HG03045 (cell line): ENCODE results near the gene DHX32.

Experiments
- ATAC-seq: cut with Tn5 transposase; IDR thresholded peaks from one replicate; pipeline ENCODE4 v1.9.1; 2021; ENCODE audit warnings: mild to moderate bottlenecking, moderate library complexity; ENCODE audit not compliant: unreplicated experiment

Gene DHX32

GRCh38 chr10:125816548-125816947, 64.5 kb downstream of the DHX32 start:
- no peak for ATAC-seq

- no peak for ATAC-seq
These were observed 65.3 kb downstream of the DHX32 start for GRCh38 chr10:125815764-125816163.

GRCh38 chr10:125812128-125812750, 68.9 kb downstream of the DHX32 start:
- ATAC-seq = no peak

- ATAC-seq = no peak
These were observed 69.8 kb downstream of the DHX32 start for GRCh38 chr10:125811251-125811650.

GRCh38 chr10:125808047-125808446, 73.0 kb downstream of the DHX32 start:
- ATAC-seq = no peak

- ATAC-seq = no peak
These were observed 78.4 kb downstream of the DHX32 start for GRCh38 chr10:125802739-125803138.

- ATAC-seq = no peak
These were observed 79.0 kb downstream of the DHX32 start for GRCh38 chr10:125802131-125802530.

GRCh38 chr10:125801574-125801973, 79.5 kb downstream of the DHX32 start:
- ATAC-seq = no peak

GRCh38 chr10:125799451-125800182, 81.5 kb downstream of the DHX32 start:
- ATAC-seq = no peak

GRCh38 chr10:125797994-125798662, 83.0 kb downstream of the DHX32 start:
- ATAC-seq = no peak

GRCh38 chr10:125797424-125797823, 83.7 kb downstream of the DHX32 start:
- ATAC-seq = no peak

GRCh38 chr10:125795637-125796190, 85.4 kb downstream of the DHX32 start:
- no peak for ATAC-seq

- ATAC-seq = no peak
These were observed 86.0 kb downstream of the DHX32 start for GRCh38 chr10:125795128-125795527.

- no peak for ATAC-seq
These were observed 88.5 kb downstream of the DHX32 start for GRCh38 chr10:125792342-125793300.

- ATAC-seq = no peak
These were observed 92.7 kb downstream of the DHX32 start for GRCh38 chr10:125788156-125789034.
